GM18873 (cell line): Measurements from ENCODE around the gene PPP2R5D.
"Not testable (repeated sequence)": the region's sequence is repeated elsewhere in the genome, so short reads cannot be mapped to it uniquely, and the experiment has no call there.

ENCODE experiments used
- ATAC-seq: cut with Tn5 transposase; IDR thresholded peaks from one replicate; pipeline ENCODE4 v1.9.1; 2021; ENCODE audit warnings: mild to moderate bottlenecking, moderate library complexity, moderate number of reproducible peaks; ENCODE audit not compliant: unreplicated experiment, low FRiP score

Gene PPP2R5D

DNA sequence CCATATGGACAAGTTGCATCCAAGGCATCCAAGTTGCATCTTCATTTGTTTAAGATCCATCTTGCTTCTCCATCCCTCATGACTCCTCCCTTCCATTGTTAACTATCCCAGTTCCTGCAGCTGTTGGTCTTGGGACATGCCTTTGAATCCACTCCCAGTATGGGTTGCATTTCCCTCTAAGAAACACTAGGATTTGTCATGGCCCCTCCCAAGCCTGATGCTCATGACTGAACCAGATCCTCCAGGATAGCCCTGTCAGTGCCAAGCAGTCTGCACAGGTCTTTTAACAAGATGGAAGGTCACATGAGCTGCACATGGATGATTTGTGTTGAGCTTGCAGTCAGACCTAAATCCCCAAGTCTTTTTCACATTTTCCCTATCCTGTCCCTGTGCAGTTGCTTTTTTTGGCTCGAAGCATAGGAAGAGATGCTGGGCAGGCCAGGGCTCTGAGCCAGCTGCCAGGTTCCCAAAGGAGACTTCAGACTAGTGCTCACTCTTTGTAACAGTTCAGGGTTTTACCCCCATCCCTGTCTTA is 4.2 kb downstream of the PPP2R5D start:
- ATAC-seq: no peak

DNA sequence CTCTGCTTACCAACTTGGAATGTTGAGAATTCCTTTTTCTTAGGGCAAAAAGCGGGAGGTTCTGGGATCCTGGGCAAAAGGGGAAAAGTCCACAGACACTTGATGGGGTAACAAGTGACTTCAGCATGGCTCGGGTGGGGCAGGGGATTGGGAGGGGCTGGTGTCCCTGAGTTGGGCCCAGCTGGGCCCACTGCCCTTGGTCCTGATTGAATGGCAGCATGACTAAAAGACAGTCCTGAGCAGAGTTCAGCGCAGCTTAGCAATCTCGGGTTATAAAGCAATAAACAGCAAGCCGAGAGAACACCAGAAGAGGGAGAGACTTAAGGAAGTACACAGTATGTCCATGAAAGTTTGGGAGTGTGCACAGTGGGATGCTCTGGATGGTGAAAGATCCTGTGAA is 5.6 kb downstream of the PPP2R5D start:
- no peak for ATAC-seq

DNA sequence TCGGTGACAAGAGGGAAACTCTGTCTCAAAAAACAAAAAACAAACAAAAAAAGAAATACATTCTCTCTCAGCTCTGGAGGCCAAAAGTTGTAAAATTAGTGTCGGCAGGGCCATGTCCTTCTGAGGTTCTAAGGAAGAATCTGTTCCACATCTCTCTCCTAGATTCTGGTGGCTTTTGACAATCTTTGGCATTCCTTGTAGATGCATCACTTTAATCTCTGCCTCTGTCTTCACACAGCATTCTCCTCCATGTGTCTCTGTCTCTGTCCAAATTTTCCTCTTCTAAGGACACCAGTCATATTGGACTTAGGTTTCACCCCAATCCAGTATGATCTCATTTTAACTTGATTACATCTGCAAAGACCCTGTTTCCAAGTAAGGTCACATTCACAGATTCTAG is 9.1 kb downstream of the PPP2R5D start:
- ATAC-seq: no peak

DNA sequence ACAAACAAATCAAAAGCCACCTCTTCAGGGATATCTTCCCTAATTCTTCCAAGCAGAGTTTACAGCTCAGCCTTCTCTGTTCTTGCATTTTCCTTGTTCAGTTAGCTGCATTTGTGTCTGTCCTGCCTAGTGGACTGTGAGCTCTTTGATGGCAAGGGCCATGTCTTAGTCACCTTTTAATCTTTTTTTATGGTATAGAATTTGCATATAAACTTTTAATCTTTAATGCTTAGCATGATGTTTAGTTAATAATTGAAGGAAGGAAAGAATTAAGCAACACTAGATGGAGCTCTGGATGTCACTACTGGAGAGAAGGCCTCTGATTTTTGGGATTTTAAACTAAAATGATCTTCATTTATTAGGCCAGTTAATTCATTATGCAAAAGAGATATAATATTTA is 12.1 kb downstream of the PPP2R5D start:
- no peak for ATAC-seq

DNA sequence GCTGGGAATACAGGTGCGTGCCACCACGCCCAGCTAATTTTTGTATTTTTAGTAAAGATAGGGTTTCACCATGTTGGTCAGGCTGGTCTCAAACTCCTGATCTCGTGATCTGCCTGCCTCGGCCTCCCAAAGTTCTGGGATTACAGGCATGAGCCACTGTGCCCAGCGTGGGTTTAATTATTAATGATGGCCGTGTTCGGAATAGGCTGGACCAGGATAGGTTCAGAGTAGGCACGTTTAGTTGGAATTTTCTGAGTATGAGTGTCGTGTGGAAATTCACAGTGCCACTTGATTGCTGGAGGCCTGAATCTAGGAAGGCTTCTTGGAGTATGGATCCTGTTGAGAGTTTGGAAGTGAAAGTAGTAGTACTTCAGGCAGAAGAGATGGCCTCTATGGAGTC is 13.8 kb downstream of the PPP2R5D start:
- ATAC-seq: not testable (repeated sequence)

DNA sequence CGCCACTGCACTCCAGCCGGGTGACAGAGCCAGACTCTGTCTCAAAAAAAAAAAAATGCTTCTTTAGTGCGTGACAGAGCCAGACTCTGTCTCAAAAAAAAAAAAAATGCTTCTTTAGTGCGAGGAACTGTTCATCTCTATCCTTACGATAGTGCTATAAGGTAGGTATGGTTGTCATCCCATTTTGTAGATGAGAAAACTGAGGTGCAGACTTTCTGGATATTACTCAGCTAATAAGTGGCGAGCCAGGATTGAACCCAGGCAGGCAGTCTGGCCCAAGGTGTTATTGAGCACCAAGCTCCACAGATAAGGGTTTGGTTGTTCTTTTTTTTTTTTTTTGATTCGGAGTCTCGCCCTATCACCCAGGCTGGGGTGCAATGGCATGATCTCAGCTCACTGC is 17.5 kb downstream of the PPP2R5D start:
- ATAC-seq: no peak

DNA sequence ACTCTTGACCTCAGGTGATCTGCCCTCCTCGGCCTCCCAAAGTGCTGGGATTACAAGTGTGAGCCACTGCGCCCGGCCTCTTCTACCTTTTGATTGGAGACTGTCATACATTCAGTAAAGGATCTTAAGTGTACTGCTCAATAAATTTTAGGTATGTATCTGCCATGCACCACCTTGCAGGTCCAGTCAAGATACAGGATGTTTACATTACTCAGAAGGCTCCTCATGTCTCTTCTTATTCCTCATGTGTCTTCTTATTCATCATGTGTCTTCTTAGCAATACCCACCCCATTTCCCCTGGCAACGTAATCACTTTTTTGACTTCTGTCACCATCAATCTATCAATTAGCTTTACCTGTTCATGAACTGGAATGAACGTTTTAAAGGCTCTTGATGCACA is 21.5 kb downstream of the PPP2R5D start:
- no peak for ATAC-seq

DNA sequence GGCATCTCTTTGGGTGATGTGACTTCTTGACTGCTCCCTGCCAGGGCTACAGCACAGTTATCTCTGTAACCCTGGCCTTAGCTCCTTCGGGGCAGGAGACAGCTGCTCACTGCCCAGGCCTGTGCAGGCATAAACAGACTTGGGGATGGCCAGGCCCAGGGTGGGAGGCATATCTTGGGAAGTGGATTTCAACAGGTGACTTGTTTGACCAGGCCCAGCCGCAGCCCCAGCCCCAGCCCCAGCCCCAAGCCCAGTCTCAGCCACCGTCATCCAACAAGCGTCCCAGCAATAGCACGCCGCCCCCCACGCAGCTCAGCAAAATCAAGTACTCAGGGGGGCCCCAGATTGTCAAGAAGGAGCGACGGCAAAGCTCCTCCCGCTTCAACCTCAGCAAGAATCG is 21.9 kb downstream of the PPP2R5D start:
- no peak for ATAC-seq

DNA sequence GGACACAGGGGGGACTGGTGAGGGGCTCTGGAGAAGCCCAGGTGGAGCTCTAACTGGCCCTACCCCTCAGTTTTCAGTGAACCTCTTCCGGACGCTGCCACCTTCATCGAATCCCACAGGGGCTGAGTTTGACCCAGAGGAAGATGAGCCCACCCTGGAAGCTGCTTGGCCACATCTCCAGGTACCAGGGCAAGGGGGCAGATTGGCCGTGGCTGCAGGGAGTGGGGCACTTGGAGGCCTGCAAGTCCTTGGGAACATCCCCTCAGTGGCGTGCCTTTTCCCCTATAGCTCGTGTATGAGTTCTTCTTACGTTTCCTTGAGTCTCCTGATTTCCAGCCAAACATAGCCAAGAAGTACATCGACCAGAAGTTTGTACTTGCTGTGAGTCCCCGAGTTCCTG is 22.8 kb downstream of the PPP2R5D start:
- no peak for ATAC-seq

DNA sequence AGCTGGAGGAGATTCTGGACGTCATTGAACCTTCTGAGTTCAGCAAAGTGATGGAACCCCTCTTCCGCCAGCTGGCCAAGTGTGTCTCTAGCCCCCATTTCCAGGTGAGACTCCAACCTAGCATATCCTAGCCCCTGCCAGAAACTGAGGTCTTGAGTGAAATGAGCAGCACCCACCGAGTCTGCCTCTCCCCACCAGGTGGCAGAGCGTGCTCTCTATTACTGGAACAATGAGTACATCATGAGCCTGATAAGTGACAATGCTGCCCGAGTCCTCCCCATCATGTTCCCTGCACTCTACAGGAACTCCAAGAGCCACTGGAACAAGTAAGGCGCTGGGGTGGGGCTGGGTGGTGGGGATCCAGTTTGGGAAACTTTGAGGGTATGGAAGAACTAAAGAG is 24.8 kb downstream of the PPP2R5D start:
- ATAC-seq: no peak

DNA sequence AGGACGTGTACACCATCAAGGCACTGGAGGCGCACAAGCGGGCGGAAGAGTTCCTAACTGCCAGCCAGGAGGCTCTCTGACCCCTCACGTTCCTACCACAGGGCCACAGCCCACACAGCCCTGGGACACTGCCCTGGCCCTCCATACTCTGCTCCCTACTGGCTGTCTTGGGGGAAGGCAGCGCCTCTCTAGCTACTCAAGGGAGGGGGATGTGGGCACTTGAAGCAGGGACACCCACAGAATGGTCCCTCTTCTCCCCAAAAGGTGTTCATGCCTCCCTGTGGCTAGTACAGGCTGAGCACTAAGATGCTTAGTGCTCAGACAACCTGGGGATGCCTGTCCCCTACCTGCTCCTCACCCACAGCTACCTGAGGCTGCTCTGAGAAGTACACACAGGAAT is 26.8 kb downstream of the PPP2R5D start:
- no peak for ATAC-seq

DNA sequence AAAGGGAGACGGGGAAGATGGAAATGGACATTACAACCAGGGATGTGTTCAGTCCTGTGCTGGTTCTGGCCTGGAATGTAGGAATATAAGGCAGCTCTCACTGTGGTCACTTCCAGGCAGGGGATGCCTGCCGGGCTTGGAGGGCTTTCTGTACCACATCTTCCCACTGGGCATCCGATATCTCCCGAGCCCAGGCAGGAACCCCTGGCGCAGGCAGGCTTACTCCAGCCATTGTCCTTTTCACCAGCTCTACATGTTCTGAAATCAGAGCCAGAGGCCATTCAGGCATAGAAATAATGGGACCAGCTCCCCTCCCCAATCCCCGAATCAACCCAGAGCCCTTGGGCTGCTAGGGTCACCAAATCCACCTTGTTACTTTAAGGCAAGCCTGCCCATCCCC is 28.0 kb downstream of the PPP2R5D start:
- ATAC-seq: no peak

DNA sequence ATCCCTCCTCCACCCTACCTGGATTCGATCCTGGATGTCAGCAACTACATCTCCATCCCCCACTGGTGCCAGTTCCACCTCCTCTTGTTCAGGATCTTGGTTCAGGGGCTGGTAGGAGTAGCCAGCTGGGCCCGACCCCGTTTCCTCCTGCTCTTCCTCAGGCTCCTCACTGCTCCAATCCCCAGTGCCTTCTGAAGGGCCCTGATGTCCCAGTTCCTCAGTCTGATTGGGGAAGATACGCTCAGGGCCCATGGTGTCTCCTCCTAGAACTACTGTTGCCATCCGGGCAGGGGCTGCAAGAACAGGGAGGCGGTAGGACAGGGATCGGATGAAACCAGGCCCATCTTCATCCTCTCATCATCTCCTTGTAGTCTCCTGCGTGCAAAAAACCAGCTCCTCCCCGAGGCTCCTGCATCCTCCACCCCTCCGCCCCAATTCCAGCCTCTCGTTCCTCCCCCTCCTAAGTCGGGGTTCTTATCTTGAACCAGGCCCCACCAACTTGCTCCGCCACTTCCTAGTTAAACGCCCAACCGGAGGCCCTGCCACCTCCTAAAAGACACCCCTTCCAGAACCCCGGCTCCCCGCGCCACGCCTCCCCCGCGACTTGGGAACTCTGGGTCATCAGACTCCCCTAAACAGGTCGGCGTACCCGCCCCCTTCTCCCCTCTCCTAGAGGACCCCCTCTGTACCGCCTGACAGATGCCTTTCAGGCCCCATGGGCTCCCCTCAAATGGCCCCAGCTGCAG is 28.9 kb downstream of the PPP2R5D start:
- ATAC-seq: no peak

DNA sequence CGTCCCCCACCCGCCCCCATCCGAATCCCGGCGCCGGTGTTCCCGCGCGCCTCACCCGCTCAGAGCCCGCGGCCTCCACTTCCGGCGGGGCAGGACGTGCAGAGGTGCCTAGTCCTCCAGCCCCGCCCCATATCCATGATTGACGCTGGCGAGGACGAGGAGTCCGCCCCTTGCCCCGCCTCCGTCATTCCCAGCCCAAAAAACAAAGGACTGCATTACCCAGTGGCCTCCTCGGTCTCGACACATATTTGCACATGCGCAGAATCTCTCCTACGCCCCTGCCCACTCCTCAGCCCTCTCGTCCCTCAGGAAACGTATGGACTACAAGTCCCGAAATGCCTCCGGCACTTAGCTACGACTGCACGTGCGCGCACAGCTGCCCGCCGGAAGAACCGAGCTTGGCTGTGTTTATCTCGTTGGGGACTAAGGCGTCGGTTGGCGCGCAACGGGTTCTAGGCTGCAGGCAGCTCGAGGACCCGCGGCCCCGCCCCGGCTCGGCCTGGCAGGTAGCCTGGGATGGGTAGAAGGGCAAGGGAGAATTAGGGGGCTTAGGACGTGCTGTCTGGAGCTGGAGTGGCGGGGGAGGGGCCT is 29.6 kb downstream of the PPP2R5D start, which contains the start of the genes KLHDC3 and MEA1:
Gene KLHDC3 (plus strand): TSS at position 407 of the 591 bp plus-strand sequence. CDS start 2,944 bp downstream, outside the sequence.
Gene MEA1 (minus strand): TSS at position 104 of the 591 bp plus-strand sequence. CDS start 133 bp downstream, outside the sequence.
- peak; percentile 94 for ATAC-seq

DNA sequence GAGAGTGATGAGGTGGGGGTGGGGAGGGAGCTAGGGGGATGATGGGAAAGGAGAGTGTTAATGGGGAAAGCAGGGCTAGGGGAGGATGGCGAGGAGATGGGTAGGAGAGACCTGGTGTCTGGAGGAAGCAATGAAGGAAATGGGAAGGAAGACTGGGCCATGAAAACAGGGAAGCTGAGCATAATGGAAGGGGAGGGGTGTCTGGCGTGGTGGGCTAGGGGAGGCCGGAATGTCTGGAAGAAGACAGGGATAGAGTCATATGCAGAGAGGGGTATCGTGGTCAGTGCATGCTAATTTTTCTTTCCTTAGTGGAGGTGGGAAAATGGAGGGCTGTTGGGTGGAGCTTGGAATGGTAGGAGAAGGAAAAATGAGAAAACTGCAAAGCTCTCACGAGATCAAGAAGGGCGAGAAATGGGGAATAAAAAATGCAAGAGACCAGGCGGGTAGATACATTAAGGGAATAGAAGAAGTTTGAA is 30.1 kb downstream of the PPP2R5D start:
- no peak for ATAC-seq

DNA sequence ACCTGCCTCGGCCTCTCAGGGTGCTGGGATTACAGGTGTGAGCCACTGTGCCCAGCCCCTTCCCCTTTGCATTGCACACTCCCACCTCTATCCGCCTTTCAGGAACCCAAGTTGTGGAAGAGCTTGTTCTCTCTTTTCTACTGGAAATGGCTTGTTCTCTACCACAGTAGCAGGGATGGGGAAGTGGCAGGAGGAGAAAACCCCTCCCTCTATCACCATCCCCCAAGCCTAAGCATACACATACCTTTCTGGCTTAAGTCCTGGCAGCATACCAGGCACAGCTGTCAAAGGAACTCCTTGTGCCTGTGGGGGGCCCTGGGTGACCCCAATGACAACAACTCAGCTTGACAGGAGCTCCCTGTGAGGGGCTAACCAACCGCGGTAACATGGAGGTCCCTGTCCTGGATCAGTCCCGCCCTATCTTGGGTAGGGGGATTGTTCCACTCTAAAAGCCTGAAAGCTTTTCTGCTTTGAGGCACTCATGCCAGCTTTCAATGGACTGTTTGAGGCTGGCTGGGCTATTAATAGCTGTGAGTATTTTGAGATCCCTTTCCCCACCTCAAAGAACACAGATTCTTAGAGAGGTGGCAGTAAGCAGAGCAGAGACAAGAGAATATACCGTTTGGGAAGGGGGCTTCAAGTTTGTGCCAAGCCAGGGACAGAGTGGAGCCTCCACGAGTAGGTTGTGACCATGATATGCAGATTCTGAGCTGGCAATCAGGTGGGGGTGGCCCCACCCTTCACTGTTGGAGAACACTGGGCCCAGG is 32.0 kb downstream of the PPP2R5D start:
- ATAC-seq: no peak

DNA sequence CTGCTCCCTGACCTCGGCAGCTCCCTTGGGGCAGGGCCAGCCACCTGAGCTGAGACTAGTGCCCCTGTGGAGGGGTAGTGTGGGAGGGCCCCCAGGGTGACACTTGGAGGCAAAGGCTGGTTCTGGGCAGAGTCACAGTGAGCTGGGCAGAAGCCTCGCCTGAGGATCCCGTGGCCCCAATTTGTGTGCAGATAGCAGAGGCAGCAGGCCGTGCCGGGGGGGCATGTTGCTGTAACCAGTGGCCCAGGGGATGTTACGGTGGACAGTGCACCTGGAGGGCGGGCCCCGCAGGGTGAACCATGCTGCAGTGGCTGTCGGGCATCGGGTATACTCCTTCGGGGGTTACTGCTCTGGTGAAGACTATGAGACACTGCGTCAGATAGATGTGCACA is 32.6 kb downstream of the PPP2R5D start:
- ATAC-seq: no peak

DNA sequence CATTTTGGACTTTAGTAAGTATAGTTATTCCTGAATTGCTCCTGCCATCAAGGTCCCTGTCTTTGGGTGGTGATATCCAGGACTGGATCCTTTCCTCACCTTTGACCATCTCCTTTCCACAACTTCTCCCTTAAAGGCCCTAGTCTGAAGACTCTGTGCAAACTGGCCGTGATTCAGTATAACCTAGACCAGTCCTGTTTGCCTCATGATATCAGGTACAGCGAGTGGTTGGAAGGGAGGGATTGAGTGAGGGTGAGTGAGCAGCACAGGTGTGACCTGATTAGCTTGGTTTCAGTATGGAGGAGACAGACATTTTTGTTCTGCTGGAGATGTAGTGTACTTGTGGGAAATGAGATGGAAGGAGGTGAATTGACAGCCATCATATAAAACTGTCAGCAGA is 34.8 kb downstream of the PPP2R5D start:
- ATAC-seq: no peak

DNA sequence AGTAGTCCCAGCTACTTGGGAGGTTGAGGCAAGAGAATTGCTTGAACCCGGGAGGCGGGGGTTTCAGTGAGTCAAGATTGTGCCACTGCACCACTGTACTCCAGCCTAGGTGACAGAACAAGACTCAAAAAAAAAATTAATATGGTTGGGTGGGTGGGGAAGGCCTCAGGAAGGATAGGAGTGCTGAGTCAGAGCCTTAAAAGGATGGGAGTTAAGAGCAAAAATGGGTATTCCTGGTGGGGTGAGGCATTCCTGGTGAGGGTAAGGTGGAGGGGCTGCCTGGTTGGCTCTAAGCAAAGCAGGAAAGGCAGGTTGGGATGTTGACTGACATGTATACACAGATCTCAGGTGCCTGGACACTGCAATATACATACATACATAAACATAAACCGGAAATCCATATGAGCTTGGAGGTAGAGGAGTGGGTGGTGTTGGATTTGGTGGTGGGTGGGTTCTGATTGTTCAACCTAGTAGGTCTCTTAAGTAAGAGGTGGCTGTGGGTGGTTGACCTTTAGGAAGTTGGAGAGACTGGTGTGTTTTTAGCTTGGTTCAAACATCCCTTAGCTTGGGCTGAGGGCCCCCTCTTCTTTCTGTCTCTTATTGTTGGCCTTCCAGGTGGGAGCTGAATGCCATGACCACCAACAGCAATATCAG is 35.8 kb downstream of the PPP2R5D start:
- ATAC-seq: no peak

DNA sequence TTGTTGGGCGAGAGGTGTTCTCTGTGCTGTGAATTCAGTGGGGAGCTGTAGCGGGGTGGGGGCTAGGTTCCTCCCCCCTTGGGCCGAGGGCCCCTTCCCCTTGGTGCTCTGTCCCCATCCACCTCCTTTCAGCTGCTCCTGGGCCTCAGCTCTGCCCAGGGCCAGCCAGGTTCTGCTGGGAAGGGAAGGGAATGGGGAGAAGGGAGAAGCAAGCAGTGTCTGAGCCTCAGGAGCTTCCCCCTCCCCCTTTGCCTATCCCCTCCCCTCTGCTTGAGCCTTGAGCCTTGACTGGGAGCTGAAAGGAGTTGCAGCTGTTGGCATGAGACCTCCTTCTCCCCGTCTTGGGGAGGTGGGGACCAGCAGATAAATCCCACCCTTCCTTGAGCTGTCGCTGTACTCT is 36.5 kb downstream of the PPP2R5D start:
- ATAC-seq: no peak
